PFSK-1 (cell line): Measurements from ENCODE around the gene PTPN14.

Source experiments
- FOXP2 ChIP-seq: optimal IDR thresholded peaks from 2 replicates; pipeline ENCODE3; 2011; ENCODE audit warnings: borderline replicate concordance, control low read depth, inconsistent platforms; ENCODE audit not compliant: insufficient read depth; ENCODE audit errors: extremely low read length, extremely low read depth
- POLR2AphosphoS5 ChIP-seq: IDR thresholded peaks from 2 replicates; pipeline ENCODE4 v1.6.1; 2012; ENCODE audit warnings: low read depth, mild to moderate bottlenecking, control low read depth, low read length, moderate library complexity
- SIN3A ChIP-seq: IDR thresholded peaks from 2 replicates; pipeline ENCODE4 v1.6.1; 2012; ENCODE audit warnings: mild to moderate bottlenecking, low read length, moderate library complexity, borderline replicate concordance; ENCODE audit not compliant: insufficient read depth
- TAF1 ChIP-seq: IDR thresholded peaks from 2 replicates; pipeline ENCODE4 v1.6.1; 2012; ENCODE audit warnings: low read length, control low read depth, borderline replicate concordance; ENCODE audit not compliant: insufficient read depth
- TF ChIP-seq, protein P1 (sequence below), 2 experiments: IDR thresholded peaks; 2 replicates each; pipeline versions ENCODE4 v1.6.1 to v1.8.0; 2011 to 2012; ENCODE audit warnings: low read depth in 2 of 2, low read length in 2 of 2, control low read depth in 1 of 2, inconsistent platforms in 1 of 2, mild to moderate bottlenecking in 1 of 2, moderate library complexity in 1 of 2; ENCODE audit not compliant: insufficient read depth in 1 of 2

DNA sequence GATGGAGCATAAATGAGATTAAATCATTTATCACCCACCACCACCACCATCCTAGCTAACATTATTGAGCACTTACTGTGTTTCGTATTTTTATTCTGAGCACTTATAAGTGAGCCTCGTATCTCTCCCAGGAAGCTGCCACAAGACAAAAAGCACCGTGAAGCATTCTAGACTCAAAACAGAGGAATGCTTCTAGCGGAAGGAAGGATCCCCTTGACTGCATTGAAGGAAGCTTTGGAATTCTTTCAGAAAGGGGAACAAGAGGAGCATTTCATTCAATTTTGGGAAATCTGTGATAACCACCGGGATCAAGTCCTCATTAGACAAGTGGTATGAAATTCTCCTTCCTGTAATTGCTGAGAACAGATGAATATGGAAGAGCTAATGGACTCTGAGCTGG, 66.3 kb downstream of the PTPN14 start:
- TF ChIP-seq POLR2AphosphoS5: no peak
- TF ChIP-seq SIN3A: no peak
- no peak for TF ChIP-seq TAF1
- TF ChIP-seq, protein P1, sequence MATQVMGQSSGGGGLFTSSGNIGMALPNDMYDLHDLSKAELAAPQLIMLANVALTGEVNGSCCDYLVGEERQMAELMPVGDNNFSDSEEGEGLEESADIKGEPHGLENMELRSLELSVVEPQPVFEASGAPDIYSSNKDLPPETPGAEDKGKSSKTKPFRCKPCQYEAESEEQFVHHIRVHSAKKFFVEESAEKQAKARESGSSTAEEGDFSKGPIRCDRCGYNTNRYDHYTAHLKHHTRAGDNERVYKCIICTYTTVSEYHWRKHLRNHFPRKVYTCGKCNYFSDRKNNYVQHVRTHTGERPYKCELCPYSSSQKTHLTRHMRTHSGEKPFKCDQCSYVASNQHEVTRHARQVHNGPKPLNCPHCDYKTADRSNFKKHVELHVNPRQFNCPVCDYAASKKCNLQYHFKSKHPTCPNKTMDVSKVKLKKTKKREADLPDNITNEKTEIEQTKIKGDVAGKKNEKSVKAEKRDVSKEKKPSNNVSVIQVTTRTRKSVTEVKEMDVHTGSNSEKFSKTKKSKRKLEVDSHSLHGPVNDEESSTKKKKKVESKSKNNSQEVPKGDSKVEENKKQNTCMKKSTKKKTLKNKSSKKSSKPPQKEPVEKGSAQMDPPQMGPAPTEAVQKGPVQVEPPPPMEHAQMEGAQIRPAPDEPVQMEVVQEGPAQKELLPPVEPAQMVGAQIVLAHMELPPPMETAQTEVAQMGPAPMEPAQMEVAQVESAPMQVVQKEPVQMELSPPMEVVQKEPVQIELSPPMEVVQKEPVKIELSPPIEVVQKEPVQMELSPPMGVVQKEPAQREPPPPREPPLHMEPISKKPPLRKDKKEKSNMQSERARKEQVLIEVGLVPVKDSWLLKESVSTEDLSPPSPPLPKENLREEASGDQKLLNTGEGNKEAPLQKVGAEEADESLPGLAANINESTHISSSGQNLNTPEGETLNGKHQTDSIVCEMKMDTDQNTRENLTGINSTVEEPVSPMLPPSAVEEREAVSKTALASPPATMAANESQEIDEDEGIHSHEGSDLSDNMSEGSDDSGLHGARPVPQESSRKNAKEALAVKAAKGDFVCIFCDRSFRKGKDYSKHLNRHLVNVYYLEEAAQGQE (IDR thresholded peaks at IDR 0.05; ENCODE audit: insufficient read depth in 1 of 2, low read depth in 2 of 2, low read length in 2 of 2): no peak
- TF ChIP-seq FOXP2: no peak
